ENCODE results near the gene RRAGC. TPM values are rescaled to one million over a fixed set of nuclear protein-coding genes. Genes with fewer than 3 reads are reported as not detected.

The RRAGC gene
- total RNA-seq, 3 donors from 2014 or later: 29.7 to 41.7 (median 32.5) TPM

DNA sequence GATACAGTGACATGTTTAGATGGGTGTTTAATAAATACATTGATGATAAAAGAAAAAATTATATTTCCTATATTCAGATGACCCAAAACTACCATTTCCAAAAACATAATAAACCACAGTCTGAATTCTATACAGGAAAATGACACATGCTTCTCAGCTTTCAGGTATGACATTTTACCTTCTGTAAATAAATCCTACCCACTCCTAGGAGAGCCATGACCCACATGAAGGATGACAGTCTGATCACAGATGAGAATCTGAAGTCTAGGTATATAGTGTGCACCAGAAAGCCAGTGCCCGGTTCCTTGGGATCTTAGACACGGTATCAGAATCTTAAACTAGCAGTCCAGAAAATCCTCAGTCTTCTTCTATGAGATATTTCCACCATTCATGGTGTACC lies 25.5 kb upstream of the RRAGC start:
- Histone ChIP-seq H3K36me3 (ENCODE audit: low read depth) (no peaks in the 10 kb centered on the region), H3K9me3 (no peaks in the 10 kb centered on the region), H3K4me3 (no peak overlapping the region), H3K4me1 (ENCODE audit: low read depth) (no peaks in the 10 kb centered on the region)
- ATAC-seq (no peak), DNase-seq (no peak)
- intact Hi-C loops (cut with DNase I, micrococcal nuclease): no loop called here
- TF ChIP-seq, protein P1, sequence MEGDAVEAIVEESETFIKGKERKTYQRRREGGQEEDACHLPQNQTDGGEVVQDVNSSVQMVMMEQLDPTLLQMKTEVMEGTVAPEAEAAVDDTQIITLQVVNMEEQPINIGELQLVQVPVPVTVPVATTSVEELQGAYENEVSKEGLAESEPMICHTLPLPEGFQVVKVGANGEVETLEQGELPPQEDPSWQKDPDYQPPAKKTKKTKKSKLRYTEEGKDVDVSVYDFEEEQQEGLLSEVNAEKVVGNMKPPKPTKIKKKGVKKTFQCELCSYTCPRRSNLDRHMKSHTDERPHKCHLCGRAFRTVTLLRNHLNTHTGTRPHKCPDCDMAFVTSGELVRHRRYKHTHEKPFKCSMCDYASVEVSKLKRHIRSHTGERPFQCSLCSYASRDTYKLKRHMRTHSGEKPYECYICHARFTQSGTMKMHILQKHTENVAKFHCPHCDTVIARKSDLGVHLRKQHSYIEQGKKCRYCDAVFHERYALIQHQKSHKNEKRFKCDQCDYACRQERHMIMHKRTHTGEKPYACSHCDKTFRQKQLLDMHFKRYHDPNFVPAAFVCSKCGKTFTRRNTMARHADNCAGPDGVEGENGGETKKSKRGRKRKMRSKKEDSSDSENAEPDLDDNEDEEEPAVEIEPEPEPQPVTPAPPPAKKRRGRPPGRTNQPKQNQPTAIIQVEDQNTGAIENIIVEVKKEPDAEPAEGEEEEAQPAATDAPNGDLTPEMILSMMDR (IDR thresholded peaks at IDR 0.05): no peak

DNA sequence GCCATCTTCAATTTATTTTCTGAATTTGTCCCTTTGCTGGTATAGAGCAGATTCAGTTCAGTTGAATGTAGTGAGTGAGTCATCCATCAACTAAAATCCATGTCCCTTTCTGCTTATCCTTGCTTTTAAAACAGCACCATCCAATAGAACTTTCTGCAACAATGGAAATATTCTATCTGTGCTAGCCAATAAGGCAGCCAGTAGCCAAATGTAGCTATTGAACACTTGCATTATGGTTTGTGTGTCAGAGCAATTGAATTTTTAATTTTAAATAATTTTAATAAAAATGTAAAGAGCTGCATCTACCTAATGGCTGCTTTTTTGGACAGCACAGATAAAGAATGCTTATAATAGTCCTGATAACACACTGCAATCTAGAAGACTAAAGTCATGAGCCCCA lies 21.9 kb upstream of the RRAGC start, which contains the start of gene GJA9:
Gene GJA9 (minus strand): TSS at position 101 of the 400 bp plus-strand sequence. CDS start 5,489 bp downstream, outside the sequence.
- TF ChIP-seq, protein P1 (IDR thresholded peaks at IDR 0.05): no peak
- intact Hi-C loops (cut with DNase I, micrococcal nuclease): no loop called here
- Histone ChIP-seq H3K4me3 (no peak within 1 kb of the TSS), H3K4me1 (ENCODE audit: low read depth) (no peaks in the 10 kb centered on the region), H3K36me3 (ENCODE audit: low read depth) (no peaks in the 10 kb centered on the region), H3K9me3 (no peaks in the 10 kb centered on the region)
- no peak for DNase-seq
- ATAC-seq: no peak

DNA sequence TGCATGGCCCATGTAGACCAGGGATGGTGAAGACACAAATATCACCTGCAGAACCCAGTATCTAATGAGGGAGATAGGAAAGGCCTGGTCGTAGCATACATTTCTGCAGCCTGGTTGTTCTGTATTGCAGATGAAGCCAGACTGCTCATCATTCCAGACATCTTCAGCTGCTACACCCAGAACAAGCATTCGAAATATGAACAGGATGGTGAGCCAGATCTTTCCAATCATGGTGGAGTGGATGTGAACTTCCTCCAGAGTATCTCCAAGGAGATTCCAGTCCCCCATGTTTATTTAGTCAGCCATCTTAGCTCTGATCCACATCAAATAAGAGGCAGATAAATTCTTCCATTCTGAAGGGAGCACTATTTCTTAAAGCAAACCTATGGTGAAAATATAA lies 16.2 kb upstream of the RRAGC start:
- TF ChIP-seq, protein P1 (IDR thresholded peaks at IDR 0.05): no peak
- ATAC-seq: no peak
- intact Hi-C loops (cut with DNase I, micrococcal nuclease): no loop called here
- Histone ChIP-seq H3K9me3 (no peaks in the 10 kb centered on the region), H3K4me1 (ENCODE audit: low read depth) (peaks cover 7% of the 10 kb centered on the region), H3K36me3 (ENCODE audit: low read depth) (no peaks in the 10 kb centered on the region), H3K4me3 (no peak overlapping the region)
- no peak for DNase-seq

DNA sequence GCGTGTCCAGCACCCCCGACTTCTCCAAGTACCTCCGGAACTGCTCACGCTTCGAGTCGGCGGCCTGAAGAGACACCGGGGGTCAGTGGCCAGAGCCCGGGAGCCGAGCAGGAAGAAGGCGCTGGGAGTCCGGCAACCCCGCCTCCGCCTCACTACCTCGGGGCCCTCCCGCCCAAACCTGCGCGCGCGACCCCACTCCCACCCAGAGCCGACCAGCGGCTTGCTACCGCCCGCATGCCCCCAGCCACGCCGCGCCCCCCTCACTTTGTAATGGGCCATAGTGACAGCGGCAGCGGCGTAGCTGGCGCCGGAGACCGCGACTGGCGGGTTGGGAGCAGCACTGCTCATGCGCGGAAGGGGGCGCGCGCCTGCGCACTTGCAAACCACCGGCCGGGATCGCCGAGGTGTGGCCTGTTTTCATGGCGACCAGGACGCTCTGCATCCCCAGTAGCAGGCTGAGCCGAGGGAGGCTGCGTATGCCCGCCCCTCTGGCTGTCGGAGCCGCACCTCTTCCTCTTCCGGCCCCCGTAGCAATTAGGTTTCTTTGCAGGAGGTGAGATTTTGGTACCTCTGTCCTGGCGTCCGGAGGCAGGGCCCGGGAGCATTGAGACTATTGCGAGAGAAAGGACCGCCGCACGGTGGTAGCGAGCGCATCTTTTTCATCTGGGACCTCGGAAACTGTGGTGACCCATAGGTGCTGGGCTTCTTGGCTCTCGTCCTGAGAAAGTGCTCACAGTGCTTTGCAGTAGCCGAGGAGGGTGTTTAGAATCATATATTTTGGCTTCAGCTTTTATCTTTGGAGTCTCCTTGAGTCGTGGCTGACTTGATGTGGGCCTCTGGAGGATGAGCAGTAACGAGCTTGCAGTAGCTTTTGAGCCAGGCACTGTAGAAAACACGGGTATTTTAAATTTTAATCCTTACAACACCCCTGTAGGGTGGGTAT lies 13.7 kb upstream of the RRAGC start, which contains the start of gene MYCBP:
Gene MYCBP (minus strand): TSS at position 322 of the 943 bp plus-strand sequence. CDS start 43 bp downstream, at position 279.
- TF ChIP-seq, protein P1 (IDR thresholded peaks at IDR 0.05): peak; percentile 21
- H3K9me3 ChIP-seq: no peaks in the 10 kb centered on the region
- peak; percentile 93 to 98 (median 97) for DNase-seq
- ATAC-seq: peak; percentile 99
- peak within 1 kb of the TSS; percentile 76 for H3K4me3 ChIP-seq
- intact Hi-C loops (cut with DNase I, micrococcal nuclease): no loop called here
- no peaks in the 10 kb centered on the region for H3K36me3 ChIP-seq (ENCODE audit: low read depth)
- H3K4me1 ChIP-seq (ENCODE audit: low read depth): peaks cover 7% of the 10 kb centered on the region

DNA sequence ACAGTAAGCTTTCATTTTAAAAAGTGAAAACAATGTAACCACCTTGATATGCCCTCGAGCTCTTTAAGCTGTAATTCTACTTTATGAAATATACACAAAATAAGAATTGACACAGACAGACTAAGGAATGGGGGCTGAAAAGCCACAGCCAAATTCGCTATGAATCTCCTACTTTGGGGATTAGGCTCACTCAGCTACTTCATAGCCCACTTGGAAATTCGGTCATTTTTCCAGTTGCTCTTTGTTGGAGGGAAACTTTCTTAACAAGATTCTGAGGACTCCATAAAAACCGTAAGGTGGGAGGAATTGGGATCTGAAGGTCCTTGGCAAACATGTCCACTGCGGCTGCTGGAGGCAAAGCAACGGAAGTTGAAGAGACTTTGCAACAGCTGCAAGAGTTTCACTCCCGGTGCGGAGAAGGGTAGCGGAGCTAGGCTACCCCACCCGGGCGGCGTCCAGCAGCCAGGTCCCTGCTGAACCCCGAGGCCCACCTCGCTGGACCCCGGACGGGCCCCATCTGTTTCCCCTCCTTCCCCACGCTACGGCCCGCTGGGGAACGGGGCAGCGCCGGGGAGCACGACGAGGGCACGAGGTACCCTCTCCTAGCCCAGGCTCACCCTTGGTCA lies 12.9 kb upstream of the RRAGC start:
- intact Hi-C loops (cut with DNase I, micrococcal nuclease): no loop called here
- peak in 1 of 3 donors; percentile 35 for DNase-seq

More for the DNA sequence above, 12.9 kb upstream of the RRAGC start:
- H3K36me3 ChIP-seq (ENCODE audit: low read depth): no peaks in the 10 kb centered on the region
- TF ChIP-seq, protein P1 (IDR thresholded peaks at IDR 0.05): no peak
- no peaks in the 10 kb centered on the region for H3K9me3 ChIP-seq
- ATAC-seq: peak; percentile 47
- peaks cover 7% of the 10 kb centered on the region for H3K4me1 ChIP-seq (ENCODE audit: low read depth)
- H3K4me3 ChIP-seq: peak overlapping the region; percentile 76

All from mucosa of descending colon (tissue), 3 donors.